T-helper 1 cell treated with Interleukin-12 subunit alpha and Interleukin-12 subunit beta and Interleukin-4 antibody, amounts not matched to agents 30 μg/mL and 1 μg/mL, for 36 hours (primary cell): ENCODE results near the gene ITGA4.

ENCODE experiments used
- H3K27ac Mint-ChIP-seq: one replicate; pipeline ENCODE4 v1.8.0; 2021; ENCODE audit warnings: mild to moderate bottlenecking, mixed read lengths
- H3K27me3 Mint-ChIP-seq: one replicate; pipeline ENCODE4 v1.8.0; 2021; ENCODE audit warnings: low read depth, mixed read lengths
- H3K36me3 Mint-ChIP-seq: one replicate; pipeline ENCODE4 v1.8.0; 2021; ENCODE audit warnings: low read depth, mixed read lengths
- H3K4me1 Mint-ChIP-seq: one replicate; pipeline ENCODE4 v1.8.0; 2021; ENCODE audit warnings: low read depth, mixed read lengths
- H3K4me3 Mint-ChIP-seq: one replicate; pipeline ENCODE4 v1.8.0; 2021; ENCODE audit warnings: mild to moderate bottlenecking, moderate library complexity, mixed read lengths
- H3K9me3 Mint-ChIP-seq: one replicate; pipeline ENCODE4 v1.8.0; 2021; ENCODE audit warnings: mixed read lengths

Gene ITGA4

GRCh38 chr2:181466661-181467576, 9.7 kb downstream of the ITGA4 start:
- Mint-ChIP-seq H3K4me1 (peaks cover 73% of the 10 kb centered on the region), H3K36me3 (peaks cover 46% of the 10 kb centered on the region), H3K27ac (peak overlapping the region; percentile 67), H3K4me3 (no peak overlapping the region), H3K27me3 (no peaks in the 10 kb centered on the region), H3K9me3 (no peaks in the 10 kb centered on the region)

- H3K4me3 Mint-ChIP-seq, result no peak overlapping the region
- H3K9me3 Mint-ChIP-seq, result no peaks in the 10 kb centered on the region
- peaks cover 51% of the 10 kb centered on the region for H3K36me3 Mint-ChIP-seq
Measured at GRCh38 chr2:181467966-181468707, 11.0 kb downstream of the ITGA4 start.

GRCh38 chr2:181468811-181469210, 11.6 kb downstream of the ITGA4 start:
- Mint-ChIP-seq H3K36me3 (peaks cover 52% of the 10 kb centered on the region), H3K4me1 (peaks cover 74% of the 10 kb centered on the region), H3K9me3 (no peaks in the 10 kb centered on the region), H3K27me3 (no peaks in the 10 kb centered on the region), H3K27ac (no peak overlapping the region), H3K4me3 (no peak overlapping the region)

More at GRCh38 chr2:181467966-181468707, 11.0 kb downstream of the ITGA4 start:
- Mint-ChIP-seq H3K4me1 (peaks cover 74% of the 10 kb centered on the region), H3K27ac (peak overlapping the region; percentile 8), H3K27me3 (no peaks in the 10 kb centered on the region)

GRCh38 chr2:181471226-181471625, 14.0 kb downstream of the ITGA4 start:
- Mint-ChIP-seq H3K9me3 (no peaks in the 10 kb centered on the region), H3K27me3 (no peaks in the 10 kb centered on the region), H3K36me3 (peaks cover 56% of the 10 kb centered on the region), H3K4me1 (peaks cover 65% of the 10 kb centered on the region), H3K27ac (peak overlapping the region; percentile 20), H3K4me3 (no peak overlapping the region)

GRCh38 chr2:181471783-181472182, 14.6 kb downstream of the ITGA4 start:
- H3K36me3 Mint-ChIP-seq, result peaks cover 62% of the 10 kb centered on the region
- peak overlapping the region; percentile 78 for H3K27ac Mint-ChIP-seq
- no peaks in the 10 kb centered on the region for H3K9me3 Mint-ChIP-seq
- H3K4me3 Mint-ChIP-seq, result peak overlapping the region; percentile 3
- peaks cover 65% of the 10 kb centered on the region for H3K4me1 Mint-ChIP-seq
- no peaks in the 10 kb centered on the region for H3K27me3 Mint-ChIP-seq

- Mint-ChIP-seq H3K4me1 (peaks cover 57% of the 10 kb centered on the region), H3K9me3 (no peaks in the 10 kb centered on the region), H3K27ac (peak overlapping the region; percentile 81), H3K4me3 (peak overlapping the region; percentile 18), H3K36me3 (peaks cover 66% of the 10 kb centered on the region), H3K27me3 (no peaks in the 10 kb centered on the region)
Measured at GRCh38 chr2:181472990-181473389, 15.8 kb downstream of the ITGA4 start.

GRCh38 chr2:181474222-181474881, 17.2 kb downstream of the ITGA4 start:
- Mint-ChIP-seq H3K27ac (no peak overlapping the region), H3K36me3 (peaks cover 58% of the 10 kb centered on the region)

GRCh38 chr2:181483211-181483610, 26.0 kb downstream of the ITGA4 start:
- H3K4me3 Mint-ChIP-seq, result no peak overlapping the region
- peaks cover 55% of the 10 kb centered on the region for H3K36me3 Mint-ChIP-seq
- H3K9me3 Mint-ChIP-seq, result no peaks in the 10 kb centered on the region
- H3K27ac Mint-ChIP-seq, result no peak overlapping the region
- no peaks in the 10 kb centered on the region for H3K27me3 Mint-ChIP-seq
- H3K4me1 Mint-ChIP-seq, result peaks cover 10% of the 10 kb centered on the region

More at GRCh38 chr2:181474222-181474881, 17.2 kb downstream of the ITGA4 start:
- peaks cover 50% of the 10 kb centered on the region for H3K4me1 Mint-ChIP-seq
- no peaks in the 10 kb centered on the region for H3K27me3 Mint-ChIP-seq
- no peak overlapping the region for H3K4me3 Mint-ChIP-seq
- no peaks in the 10 kb centered on the region for H3K9me3 Mint-ChIP-seq

GRCh38 chr2:181483876-181484275, 26.7 kb downstream of the ITGA4 start:
- Mint-ChIP-seq H3K4me1 (peaks cover 8% of the 10 kb centered on the region), H3K27ac (no peak overlapping the region), H3K9me3 (no peaks in the 10 kb centered on the region), H3K4me3 (no peak overlapping the region), H3K27me3 (no peaks in the 10 kb centered on the region), H3K36me3 (peaks cover 57% of the 10 kb centered on the region)

- peaks cover 63% of the 10 kb centered on the region for H3K36me3 Mint-ChIP-seq
- no peak overlapping the region for H3K4me3 Mint-ChIP-seq
- H3K9me3 Mint-ChIP-seq, result no peaks in the 10 kb centered on the region
- H3K27ac Mint-ChIP-seq, result no peak overlapping the region
- peaks cover 10% of the 10 kb centered on the region for H3K4me1 Mint-ChIP-seq
- H3K27me3 Mint-ChIP-seq, result no peaks in the 10 kb centered on the region
Measured at GRCh38 chr2:181484851-181485637, 27.9 kb downstream of the ITGA4 start.

GRCh38 chr2:181485638-181485946, 28.4 kb downstream of the ITGA4 start:
- Mint-ChIP-seq H3K27me3 (no peaks in the 10 kb centered on the region), H3K4me3 (no peak overlapping the region), H3K9me3 (no peaks in the 10 kb centered on the region), H3K27ac (no peak overlapping the region), H3K4me1 (peaks cover 10% of the 10 kb centered on the region), H3K36me3 (peaks cover 64% of the 10 kb centered on the region)

GRCh38 chr2:181499231-181499630, 42.0 kb downstream of the ITGA4 start:
- Mint-ChIP-seq H3K4me3 (no peak overlapping the region), H3K27ac (no peak overlapping the region), H3K36me3 (peaks cover 44% of the 10 kb centered on the region), H3K27me3 (no peaks in the 10 kb centered on the region), H3K9me3 (no peaks in the 10 kb centered on the region), H3K4me1 (peaks cover 4% of the 10 kb centered on the region)

- no peaks in the 10 kb centered on the region for H3K27me3 Mint-ChIP-seq
- peaks cover 4% of the 10 kb centered on the region for H3K4me1 Mint-ChIP-seq
- no peak overlapping the region for H3K27ac Mint-ChIP-seq
- no peaks in the 10 kb centered on the region for H3K9me3 Mint-ChIP-seq
- no peak overlapping the region for H3K4me3 Mint-ChIP-seq
- H3K36me3 Mint-ChIP-seq, result peaks cover 41% of the 10 kb centered on the region
Measured at GRCh38 chr2:181500201-181500600, 43.0 kb downstream of the ITGA4 start.

GRCh38 chr2:181515719-181516118, 58.5 kb downstream of the ITGA4 start:
- Mint-ChIP-seq H3K4me1 (peaks cover 25% of the 10 kb centered on the region), H3K9me3 (no peaks in the 10 kb centered on the region), H3K27me3 (no peaks in the 10 kb centered on the region), H3K4me3 (no peak overlapping the region), H3K27ac (no peak overlapping the region), H3K36me3 (peaks cover 45% of the 10 kb centered on the region)
